Activated naive CD4-positive, alpha-beta T cell treated with anti-CD3 and anti-CD28 coated beads, Interleukin-2, amount 50 U/mL, for 16 hours (primary cell): ENCODE data around the gene ZNF675.
A peak's percentile ranks its signal among the peaks of the same experiment; 100 is the strongest.
"Not testable (repeated sequence)": the region's sequence is repeated elsewhere in the genome, so short reads cannot be mapped to it uniquely, and the experiment has no call there.

Source experiments
- DNase-seq: peaks from one replicate; pipeline ENCODE4 v3.0.0-alpha.2; 2020

The ZNF675 gene

GRCh38 chr19:23686621-23687423 lies at the start of gene ZNF675:
Gene ZNF675 (minus strand): TSS chr19:23687212. CDS start chr19:23687033, 179 bp downstream.
- DNase-seq = peak; percentile 88

- DNase-seq = not testable (repeated sequence)
These were observed 43.9 kb upstream of the ZNF675 start for GRCh38 chr19:23730729-23731465.

DNA sequence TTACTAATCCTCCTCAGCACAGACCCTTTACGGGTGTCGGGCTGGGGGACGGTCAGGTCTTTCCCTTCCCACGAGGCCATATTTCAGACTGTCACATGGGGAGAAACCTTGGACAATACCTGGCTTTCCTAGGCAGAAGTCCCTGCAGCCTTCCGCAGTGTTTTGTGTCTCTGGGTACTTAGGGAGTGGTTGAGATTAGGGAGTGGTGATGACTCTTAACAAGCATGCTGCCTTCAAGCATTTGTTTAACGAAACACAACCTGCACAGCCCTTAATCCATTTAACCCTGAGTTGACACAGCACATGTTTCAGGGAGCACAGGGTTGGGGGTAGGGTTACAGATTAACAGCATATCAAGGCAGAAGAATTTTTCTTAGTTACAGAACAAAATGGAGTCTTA lies 37.1 kb upstream of the ZNF675 start:
- DNase-seq = not testable (repeated sequence)

DNA sequence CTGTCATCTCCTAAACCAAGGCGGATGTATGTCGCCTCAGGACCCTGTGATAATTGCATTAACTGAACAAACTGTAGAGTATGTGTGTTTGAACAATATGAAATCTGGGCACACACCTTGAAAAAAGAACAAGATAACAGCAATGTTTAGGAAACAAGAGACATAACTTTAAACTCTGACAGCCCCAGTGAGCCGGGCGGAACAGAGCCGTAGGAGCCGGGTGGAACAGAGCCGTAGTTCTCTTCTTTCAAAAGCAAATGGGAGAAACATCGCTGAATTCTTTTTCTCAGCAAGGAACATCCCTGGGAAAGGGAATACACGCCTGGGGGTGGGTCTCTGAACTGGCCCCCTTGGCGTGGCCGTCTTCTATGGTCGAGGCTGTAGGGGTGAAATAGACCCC lies 31.8 kb upstream of the ZNF675 start:
- no peak for DNase-seq

DNA sequence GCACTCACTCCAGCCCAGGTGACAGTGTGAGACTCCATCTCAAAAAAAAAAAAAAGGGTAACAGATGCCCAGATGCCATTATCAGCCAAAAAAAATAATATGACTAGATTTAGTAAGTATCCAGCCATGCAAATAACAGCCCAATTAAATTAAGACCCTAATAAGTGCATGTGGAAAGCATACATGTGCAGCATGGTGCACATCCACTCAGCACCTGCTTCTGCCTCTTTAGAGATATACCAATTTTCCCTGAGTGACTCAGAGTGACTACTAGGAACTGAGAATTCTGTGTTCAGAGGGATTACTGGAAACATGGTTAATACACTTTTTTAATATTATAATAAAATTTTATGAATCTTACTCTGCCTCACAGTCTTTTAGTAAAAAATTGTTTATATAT lies 29.8 kb upstream of the ZNF675 start:
- no peak for DNase-seq

DNA sequence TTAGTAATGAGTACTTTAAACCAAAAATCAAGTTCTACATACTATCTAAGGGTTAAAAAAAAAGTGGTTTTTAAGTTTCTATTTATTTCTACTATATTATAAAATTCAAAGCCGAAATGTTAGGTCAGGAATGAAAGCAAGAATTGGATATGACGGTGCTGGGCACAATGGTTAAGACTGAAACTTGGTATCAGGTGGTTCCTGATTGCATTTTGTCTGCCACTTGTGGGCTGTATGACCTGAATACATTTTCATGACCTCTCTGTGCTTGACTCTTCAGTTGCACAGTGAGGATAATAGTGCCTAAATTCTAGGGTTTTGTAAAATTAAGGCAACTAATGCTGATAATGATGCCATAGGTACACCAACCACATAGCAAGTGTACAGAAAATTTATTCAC lies 22.3 kb upstream of the ZNF675 start:
- DNase-seq = no peak

- no peak for DNase-seq
These were observed 19.6 kb upstream of the ZNF675 start for GRCh38 chr19:23706657-23707056.

GRCh38 chr19:23699521-23699860 lies 12.5 kb upstream of the ZNF675 start:
- no peak for DNase-seq

DNA sequence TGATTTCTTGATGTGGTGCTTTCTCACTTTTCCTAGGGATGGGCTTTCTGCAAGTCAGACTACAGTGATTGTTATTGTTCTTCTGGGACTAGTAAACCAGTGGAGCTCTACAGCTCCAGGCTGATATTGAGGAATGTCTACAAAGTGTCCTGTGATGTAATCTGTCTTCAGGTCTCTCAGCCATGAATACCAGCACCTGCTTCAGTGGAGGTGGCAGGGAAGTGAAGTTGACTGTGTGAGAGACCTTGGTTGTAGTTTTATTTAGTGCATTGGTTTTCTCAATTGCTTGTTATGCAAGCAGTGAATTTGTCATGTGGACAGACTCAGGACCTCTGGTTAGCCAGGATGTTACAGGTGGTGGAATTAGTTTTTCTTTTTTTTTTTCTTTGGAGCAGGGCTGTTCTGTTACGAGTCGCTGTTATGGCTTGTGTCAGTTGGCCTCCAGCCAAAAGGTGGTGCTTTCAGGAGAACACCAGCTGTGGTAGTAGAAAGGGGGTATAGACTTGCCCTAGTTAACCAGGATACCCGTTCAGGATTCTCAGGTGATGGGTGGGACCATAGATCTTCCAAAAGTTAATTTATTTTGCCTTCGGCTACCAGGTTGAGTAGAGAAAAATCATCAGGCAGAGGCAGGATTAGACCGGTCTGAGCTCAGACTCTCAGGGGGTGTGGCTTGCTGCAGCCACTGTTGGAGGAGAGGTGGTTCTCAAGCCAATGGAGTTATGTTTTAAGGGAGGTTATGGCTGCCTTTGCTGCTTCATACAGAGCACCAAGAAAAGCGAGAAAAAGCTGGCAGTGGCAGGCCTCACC lies 11.9 kb upstream of the ZNF675 start:
- no peak for DNase-seq

DNA sequence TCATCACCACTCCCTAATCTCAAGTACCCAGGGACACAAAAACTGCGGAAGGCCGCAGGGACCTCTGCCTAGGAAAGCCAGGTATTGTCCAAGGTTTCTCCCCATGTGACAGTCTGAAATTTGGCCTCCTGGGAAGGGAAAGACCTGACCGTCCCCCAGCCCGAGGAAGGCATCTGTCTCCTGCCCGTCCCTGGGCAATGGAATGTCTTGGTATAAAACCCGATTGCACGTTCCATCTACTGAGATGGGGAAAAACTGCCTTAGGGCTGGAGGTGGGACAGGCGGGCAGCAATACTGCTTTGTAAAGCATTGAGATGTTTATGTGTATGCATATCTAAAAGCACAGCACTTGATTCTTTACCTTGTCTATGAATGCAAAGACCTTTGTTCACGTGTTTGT lies 5.9 kb upstream of the ZNF675 start:
- DNase-seq = not testable (repeated sequence)

GRCh38 chr19:23673132-23673531 lies 13.9 kb downstream of the ZNF675 start:
- no peak for DNase-seq

DNA sequence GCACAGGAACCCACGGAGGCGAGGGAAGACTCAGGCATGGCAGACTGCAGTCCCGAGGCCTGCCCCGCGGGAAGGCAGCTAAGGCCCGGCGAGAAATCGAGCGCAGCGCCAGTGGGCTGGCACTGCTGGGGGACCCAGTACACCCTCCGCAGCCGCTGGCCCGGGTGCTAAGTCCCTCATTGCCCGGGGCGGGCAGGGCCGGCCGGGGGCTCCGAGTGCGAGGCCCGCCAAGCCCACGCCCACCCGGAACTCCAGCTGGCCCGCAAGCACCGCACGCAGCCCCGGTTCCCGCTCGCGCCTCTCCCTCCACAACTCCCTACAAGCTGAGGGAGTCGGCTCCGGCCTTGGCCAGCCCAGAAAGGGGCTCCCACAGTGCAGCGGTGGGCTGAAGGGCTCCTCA lies 18.4 kb downstream of the ZNF675 start:
- DNase-seq = not testable (repeated sequence)

GRCh38 chr19:23665651-23666410 lies 21.2 kb downstream of the ZNF675 start:
- DNase-seq = no peak

GRCh38 chr19:23649817-23650216 lies 37.2 kb downstream of the ZNF675 start:
- not testable (repeated sequence) for DNase-seq
